AG20443 (cell line): ENCODE results near the gene ANKFY1.
"Not testable (repeated sequence)": the region's sequence is repeated elsewhere in the genome, so short reads cannot be mapped to it uniquely, and the experiment has no call there.

Experiments used
- DNase-seq: peaks from one replicate; pipeline ENCODE4 v3.0.0; 2012; ENCODE audit warnings: low spot score, mixed read lengths

Gene ANKFY1

DNA sequence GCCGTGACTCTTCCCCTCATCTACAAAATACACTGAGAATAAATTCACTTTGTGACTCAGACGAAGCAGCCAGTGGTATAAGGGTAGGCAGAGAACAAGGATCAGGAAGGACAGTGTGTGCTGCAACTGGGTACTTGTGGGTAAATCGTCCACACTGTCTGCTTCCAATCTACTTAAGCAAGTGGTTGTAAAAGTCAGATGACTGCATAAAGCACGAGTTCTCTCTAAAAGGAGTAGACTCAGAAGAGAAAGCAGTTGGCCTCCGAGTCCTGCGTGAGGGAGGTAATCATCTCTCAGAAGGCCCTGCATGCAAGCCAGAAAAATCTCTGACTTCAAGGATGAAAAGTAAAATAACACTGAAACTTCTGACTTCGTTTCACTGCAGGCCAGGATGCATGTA, 43.1 kb downstream of the ANKFY1 start:
- DNase-seq = peak; percentile 56

DNA sequence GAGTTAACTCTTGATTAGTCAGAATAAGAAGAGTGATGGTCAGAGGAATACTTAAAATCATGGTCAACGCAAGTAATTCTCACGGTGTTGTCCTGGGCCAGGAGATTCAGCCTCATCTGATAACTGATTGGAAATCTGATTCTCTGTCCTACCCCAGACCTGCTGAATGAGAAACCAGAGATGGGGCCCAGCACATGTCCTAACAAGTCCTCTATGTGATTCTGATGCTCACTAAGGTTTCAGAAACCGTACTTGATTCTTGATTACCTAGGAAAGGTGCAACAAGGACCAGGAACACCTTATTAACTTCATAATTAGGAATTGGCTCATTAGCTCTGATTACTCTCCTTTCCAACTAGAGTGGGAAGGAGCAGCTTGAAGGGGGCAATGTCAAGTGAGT, 44.5 kb downstream of the ANKFY1 start:
- DNase-seq = no peak

DNA sequence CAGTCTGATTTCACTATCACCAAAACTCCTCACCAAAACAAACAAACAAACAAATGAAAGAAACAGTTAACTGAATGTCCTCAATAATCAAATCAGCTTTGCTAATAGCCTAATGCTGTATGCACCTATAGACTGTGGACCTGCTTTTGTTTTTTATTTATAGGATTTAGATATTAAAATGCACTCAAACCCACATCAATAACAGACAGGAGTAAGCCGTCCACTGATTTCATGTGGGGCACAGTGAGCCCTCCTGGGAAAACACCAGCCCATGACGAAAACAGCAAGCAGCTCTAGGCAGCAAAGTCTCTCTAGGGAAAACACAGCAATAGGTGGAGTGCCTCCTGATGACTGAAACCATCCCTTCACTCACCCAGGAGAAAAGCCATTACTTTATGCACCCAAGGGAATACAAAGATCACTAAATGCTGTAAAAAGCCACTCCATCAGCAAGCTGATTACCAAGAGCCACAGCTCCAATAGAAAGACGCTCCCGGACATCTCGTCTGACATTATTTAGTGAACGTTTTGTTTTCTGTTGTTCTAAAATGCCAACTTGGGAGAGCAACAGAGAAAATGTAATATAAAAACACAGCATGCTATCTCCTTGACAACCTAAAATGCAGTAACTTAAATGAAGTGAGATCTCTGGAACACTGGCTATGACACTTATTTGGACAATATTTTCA, 47.8 kb downstream of the ANKFY1 start:
- no peak for DNase-seq

DNA sequence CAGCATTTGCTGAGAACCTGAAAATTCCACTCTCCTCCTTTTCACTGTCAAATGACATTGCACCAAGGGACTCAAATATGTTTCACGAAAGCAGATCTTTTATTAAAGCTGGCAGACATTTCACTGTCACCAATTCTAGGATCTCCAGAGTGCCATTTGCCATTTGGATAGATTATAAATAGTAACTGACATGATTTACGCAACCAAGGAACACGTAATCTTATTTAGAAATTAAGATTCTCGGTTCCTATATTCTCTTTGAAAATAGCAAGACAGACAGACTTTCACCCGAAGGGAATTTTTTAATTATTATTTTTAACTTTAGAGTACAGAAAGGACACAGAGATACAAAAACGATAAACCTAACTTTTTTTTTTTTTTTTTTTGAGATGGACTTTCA, 49.6 kb downstream of the ANKFY1 start:
- no peak for DNase-seq

DNA sequence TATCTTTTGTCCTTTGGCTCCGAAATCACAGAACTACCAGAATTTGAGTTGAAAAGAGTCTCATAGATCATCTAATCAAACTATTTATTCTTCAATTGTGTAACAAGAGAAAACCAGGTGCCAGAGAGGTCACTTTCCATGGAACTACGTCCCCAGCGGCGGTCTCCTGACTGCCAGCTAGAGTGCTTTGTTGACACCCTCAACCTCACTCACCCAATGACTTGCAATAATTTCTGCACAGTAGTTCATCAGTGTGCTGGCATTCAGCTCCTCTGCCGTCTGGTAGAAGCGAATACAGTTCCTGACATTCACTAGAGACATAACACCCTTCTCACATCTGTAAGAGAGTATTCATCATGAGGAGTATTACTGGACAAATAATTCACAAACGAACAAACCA, 54.2 kb downstream of the ANKFY1 start:
- no peak for DNase-seq

DNA sequence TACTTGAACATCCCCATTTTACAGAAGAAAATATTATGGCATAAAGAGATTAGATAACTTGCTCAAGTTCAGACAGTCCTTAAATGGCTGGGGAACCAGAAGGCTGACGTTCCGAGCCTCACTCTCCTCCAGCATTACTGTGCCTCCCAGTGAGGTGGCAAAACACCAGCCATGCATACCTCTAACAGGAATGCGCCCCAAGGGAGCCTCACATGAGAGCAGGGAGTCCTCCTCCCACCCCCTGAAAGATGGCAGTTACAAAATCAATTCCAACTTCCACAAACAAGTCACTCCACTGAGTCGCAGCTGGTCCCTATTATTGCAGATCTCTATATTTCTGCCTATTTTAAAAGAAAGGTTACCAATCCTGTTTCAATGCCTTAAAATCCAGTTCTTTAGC, 55.5 kb downstream of the ANKFY1 start:
- DNase-seq = peak; percentile 42

DNA sequence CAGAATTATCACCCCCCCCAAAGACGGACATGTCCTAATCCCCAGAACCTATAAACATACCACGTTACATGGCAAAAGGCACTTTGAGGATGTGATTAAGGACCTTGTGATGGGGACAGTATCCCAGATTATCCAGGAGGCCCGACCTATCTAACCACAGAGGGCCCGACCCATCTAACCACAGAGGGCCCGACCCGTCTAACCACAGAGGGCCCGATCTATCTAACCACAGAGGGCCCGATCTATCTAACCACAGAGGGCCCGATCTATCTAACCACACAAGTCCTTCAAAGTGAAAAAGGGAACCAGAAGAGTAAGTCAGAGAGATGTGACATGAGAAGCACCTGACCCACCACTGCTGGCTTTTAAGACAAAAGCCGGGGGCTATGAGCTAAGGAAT, 56.8 kb downstream of the ANKFY1 start:
- no peak for DNase-seq

DNA sequence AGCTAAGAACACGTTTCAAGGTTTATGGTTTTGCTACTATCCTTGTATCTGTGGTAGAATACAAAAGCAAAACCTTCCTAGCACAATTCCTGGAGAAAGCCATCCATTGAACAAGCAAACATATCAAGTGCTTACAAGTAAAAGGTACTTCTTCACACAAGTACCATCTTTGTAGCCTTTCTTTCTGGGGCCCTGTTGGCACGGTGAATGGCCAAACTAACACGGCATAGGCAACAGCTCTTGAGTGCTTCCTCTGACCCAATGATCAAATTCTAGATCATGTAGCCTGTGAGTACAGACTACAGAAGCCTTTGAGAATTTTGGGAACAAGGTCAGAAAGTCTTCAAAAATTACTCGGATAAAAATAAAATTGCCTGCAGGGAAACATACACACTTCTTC, 57.9 kb downstream of the ANKFY1 start:
- no peak for DNase-seq

DNA sequence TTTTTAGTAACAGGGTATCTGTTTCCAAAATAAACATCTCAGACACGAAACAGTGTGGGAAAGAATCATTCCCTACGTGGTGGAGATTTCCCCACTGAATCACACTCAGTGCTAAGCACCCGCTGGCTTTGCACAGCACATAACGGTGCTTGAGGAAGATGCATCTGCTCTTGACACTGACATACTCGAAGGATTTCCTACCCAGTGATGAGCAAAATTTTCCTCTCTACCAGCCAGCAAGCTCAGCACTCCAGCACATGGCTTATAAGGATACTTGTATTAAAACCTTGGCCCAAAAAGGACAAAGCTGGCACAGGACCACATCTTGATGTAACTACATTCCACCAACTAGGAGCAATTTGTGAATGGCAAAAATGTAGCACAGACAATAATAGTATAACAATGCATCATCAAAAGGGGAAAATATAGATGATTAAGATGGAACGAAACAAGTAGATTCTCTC, 59.0 kb downstream of the ANKFY1 start:
- DNase-seq = peak; percentile 93

DNA sequence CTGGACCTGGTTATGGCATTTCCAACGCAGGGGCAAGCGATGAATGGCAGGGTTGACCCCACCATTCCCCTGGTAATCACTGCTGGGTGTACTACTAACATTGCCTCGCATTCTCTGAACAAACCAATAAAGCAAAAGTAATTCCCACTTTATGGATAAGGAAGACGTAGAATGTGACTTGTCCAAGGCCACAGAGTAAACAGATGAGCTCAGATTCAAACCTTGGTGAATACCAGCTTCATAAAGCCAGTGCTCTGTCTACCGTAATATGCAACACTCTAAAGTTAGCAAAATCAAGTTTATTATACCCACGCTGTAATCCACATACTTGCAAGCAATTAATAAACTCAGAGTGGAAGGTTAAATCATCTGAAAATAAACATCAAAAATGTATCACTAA, 59.6 kb downstream of the ANKFY1 start:
- DNase-seq = peak; percentile 42

DNA sequence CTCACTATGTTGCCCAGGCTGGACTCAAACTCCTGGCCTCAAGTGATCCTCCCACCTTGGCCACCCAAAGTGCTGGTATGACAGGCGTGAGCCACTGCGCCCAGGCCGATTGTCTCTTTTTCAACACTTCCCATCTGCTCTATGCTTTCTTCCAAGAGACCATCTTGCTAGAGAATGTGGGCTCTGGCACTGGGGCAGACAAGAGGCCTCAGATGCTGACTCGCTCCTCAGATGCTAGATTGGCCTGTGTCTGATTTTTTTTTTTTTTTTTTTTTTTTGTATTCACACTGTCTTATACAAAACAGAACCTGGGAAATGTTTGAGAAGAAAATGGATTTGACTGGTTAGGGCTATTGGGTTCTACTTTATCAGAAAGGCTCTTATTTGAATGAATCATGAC, 62.6 kb downstream of the ANKFY1 start:
- DNase-seq = peak; percentile 43

DNA sequence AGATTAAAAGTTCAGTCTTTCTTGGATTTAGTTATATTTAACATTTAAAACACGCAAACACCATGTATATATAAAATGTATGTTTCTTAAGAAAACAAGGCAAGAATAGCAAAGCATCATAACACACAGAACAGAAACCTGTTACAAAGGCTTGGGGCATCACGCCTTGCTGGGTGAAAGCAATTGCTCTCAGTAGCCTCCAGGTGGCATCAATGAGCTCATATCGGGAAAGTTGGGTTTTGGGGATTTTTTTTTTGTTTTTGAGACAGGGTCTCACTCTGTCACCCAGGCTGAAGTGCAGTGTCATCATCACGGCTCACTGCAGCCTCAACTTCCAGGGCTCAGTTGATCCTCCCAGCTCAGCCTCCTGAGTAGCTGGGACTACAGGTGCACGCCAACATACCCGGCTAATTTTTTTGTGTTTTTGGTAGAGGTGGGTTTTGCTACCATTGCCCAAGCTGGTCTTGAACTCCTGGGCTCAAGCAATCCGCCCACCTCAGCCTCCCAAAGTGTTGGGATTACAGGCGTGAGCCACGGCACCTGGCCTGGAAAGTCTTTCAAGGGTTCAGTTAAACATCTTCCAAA, 63.9 kb downstream of the ANKFY1 start:
- peak; percentile 71 for DNase-seq

DNA sequence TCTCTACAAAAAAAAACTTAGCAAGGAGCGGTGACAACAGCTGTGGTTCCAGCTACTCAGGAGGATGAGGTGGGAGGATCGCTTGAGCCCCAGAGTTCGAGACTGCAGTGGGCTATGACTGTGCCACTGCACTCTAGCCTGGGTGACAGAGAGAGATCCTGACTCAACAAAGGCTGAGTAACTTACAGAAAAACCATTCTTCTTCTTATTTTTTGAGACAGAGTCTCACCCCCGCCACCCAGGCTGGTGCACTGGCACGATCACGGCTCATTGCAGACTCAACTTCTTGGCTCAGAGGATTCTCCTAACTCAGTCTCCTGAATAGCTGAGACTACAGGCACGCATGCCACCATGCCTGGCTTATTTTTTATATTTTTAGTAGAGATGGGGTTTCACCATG, 64.8 kb downstream of the ANKFY1 start:
- no peak for DNase-seq

DNA sequence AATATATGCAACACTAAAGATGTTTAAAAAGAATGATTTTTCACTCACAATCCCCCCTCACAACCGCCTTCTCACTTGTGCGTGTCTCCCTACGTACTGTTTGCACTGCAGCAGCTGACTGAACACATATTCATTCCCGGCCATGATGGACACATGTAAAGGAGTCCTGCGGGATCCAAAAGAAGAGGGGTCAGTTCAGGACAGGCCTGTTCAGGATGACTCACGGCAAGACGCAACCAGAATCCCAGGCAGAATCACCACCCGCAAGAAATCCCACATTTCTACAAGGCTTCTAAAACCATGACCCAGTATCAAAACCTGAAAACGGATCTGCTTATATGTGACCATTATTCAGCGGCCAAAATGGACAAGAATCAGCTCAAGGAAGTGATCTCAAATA, 68.5 kb downstream of the ANKFY1 start:
- no peak for DNase-seq

DNA sequence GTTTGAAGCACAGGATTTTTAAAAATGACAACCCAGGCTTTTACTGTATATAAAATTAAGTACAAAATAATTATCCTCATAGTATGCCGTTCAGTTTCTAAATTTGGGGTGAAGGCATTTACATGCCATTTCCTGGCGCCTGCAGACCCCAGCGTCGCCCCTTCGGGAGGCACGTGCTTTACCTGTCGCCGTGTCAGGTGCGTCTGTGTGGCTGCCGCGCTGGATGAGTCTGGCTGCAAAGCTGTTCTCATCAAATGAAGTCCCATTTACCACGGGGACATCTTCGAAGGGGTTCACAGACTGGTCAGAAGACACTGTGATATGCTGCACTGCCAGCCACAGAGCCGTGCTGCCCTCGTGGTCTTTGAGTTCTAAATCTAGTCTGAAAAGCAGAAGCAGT, 69.0 kb downstream of the ANKFY1 start:
- DNase-seq = no peak

DNA sequence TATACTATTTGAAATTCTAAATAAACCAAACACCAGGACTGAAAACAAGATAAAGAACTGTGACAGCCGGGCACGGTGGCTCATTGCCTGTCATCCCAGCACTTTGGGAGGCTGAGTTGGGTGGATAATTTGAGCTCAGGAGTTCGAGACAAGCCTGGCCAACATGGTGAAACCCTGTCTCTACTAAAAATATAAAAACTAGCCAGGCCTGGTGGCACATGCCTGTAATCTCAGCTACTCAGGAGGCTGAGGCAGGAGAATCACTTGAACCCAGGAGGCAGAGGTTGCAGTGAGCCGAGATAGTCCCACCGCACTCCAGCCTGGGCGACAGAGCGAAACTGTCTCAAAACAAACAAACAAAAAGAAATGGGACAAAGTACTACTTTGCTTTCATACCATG, 73.0 kb downstream of the ANKFY1 start:
- not testable (repeated sequence) for DNase-seq

DNA sequence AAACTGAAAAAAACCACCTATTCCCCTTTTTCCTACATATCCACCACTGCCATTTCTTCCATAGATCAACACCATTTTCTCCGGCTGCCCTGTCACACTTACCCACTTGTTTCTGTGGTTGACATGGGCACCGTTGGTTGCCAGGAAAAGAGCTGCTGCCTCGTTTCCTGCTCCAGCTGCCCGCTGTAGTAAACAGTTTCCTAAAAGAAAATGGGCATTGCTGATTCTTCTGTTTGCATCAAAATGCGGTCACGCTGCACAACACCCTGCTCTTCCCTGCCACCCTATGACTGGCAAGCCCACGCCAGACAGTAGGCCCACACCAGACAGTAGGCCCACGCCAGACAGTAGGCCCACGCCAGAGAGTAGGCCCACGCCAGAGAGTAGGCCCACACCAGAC, 74.5 kb downstream of the ANKFY1 start:
- no peak for DNase-seq

DNA sequence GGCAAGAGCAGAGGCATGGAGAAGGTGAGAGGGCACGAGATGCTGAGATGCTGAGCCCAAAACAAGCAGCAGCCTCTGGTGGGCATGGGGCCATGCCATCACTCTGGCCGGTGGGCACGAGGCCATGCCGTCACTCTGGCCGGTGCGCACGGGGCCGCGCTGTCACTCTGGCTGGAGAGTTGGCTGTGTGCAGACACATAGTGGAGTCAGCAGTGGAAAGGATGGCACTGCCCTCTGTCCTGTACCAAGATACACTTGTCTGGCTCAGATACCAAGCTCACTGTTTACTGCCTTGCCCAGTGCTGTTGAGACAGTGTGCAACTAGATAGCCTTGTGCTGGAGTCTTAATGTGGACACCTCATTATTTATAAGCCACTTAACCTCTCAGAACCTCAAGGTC, 75.7 kb downstream of the ANKFY1 start:
- no peak for DNase-seq

DNA sequence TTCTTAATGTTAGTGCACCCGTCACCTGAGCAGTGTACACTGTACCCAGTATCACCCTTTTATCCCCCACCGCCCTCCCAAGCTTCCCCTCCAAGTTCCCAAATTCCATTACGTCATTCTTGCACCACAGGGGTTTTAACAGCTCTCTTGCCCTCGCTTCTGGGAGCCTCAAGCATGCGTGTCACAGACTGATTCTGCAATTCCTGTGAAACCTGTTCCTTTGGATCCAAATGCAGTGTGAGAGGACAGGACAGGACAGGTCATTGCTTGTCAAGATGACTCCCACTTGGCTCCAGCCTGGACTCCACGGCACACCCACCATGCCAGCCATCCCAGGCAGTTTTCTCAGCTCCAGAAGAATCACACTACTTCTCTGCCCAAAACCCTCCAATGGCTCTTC, 76.7 kb downstream of the ANKFY1 start:
- no peak for DNase-seq

DNA sequence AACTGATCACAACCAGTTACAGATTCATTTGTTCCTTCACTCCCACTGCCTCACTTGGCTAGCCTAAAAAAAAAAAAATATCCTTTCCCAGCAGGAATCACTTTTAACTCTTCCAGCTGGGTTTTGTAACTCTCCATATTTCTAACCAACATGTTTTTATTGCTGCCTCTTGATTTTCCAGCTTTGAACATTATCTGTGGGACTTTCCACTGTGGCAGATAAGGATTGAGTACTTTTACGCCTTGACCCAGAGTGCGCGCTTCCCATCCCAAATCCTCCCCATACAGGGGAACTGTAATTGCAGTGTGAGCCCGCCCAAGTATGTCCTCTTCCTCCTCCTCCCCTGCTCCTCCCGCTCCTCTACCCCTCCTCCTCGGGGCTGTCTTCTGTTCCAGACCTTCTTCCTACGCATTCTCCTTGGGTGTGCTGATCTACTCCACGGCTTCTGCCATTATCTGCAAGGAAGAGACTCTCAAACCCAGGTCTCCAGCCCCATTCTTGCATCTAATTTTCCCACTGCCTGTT, 77.4 kb downstream of the ANKFY1 start:
- DNase-seq = no peak

DNA sequence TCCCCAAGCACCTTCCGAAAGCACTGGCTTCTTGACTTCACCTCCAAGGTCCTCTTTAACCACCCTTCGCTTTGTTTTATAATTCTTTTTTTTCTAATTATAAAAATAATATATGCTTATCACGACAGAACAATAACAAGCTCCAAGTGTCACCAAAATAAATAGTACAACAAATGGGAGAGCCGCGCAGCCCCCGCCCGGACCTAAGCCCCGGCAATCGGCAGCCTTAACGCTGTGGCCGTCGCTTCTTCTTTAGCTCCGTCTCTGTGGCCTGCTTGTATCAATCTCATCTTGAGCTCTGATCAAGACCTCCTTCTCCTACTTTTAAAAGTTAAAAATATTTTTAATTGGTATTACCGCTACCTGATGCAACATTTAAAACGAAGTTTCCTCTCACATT, 78.1 kb downstream of the ANKFY1 start:
- no peak for DNase-seq

DNA sequence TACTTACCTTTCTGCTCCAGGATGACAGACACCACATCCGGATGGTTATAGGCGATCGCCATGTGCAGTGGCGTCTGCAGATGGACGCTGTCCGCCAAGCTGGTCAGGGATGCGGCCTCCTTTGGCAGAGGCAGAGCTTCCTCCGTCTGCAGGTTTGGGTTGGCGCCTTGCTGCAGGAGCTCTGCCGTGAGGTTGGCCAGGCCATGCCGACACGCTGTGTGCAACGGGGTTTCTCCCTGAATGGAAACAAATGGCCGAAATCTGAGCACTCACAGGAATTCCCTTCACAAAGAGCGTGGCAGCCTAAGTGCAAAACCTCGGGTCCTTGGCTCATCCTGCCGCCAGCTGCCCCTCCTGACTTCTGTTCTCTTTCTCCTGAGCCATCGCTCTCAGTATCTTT, 79.0 kb downstream of the ANKFY1 start:
- no peak for DNase-seq

DNA sequence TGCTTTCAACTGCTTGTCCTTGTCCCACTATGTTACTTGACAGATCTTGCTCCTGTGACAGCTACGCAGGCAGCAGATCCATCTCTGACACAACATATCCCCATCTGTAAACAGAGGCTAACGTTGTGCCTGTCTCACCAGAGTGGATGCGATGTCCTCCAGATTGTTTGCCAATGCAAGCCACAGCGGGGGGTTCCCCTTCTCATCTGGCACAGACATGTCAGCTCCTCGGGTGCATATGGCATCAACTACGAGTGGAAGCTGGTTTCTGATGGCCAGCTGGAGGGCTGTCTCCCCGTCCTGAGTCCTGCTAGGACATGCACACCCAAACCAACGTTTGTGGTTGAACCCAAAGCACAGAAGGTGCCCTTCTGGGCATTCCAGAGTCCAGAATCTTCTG, 81.7 kb downstream of the ANKFY1 start:
- no peak for DNase-seq

DNA sequence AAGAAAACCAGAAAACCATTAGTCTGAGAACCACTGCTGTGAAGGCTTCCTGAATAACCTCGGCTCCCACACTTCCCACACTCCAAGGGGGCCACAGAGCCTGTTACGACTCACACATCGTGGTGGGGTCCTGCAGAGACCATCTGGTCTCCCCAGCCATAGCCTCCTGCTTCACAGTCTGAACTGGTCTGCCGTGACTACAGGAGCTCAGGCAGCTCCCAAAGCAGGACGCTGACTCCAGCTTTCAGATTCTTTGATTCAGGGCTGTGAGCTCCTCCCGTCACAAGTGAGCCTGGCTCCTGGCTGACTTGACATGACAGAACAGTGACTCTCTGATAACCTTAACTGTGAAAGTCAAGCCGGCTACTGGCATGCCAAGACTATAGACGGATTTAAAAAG, 83.0 kb downstream of the ANKFY1 start:
- no peak for DNase-seq
